ENCODE results near the gene OSBPL7.

DNA sequence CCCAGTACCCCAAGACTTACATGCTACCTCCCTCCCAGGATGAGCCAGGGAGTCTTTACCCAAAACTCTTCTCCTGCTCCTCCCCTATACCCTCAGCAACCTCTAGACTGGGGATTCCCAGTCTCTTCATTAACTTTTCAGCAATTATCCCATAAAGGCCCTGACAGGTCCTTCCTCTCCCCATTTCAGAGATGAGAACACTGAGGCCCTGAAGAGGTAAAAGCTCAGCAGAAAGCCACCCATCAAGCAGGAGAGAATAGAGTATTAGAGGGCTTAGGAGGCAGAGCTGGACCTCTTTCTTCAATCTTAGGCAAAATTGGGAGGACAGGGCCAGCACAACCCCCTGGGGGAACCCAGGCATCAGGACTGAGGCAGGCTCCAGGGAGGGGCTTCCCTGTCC is 35.2 kb upstream of the OSBPL7 start:
- TF ChIP-seq EZH2 (IDR thresholded peaks at IDR 0.05; ENCODE audit: borderline replicate concordance, insufficient read depth, low read depth, low read length, poor library complexity, severe bottlenecking) (no peak), CTCF (IDR thresholded peaks at IDR 0.05) (no peak)
